Kasumi-1 (cell line): ENCODE results near the gene PSMD14.

ENCODE experiments used
- DNase-seq, 2 experiments: peaks; one replicate each; lab custom pipeline; 2025; lab: John Stamatoyannopoulos, UW

PSMD14 gene

DNA sequence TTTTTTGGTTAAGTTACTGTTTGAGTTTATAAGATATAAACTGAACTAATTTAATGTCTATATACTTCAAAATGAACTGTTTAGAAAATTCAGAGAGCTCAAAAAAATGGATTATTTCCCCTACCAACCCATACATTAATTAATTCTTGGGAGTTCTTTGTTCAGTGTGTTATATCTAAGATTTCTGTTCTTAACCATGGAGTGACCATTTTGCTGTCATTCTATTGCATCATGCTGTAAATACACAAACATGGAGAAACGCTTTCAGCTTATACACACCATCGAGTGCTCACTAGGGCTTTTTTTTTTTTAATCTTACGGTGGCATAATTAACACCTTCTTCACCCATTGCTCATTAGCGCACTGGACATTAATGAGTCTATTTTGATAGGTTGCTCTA is 74.5 kb downstream of the PSMD14 start:
- no peak for DNase-seq

DNA sequence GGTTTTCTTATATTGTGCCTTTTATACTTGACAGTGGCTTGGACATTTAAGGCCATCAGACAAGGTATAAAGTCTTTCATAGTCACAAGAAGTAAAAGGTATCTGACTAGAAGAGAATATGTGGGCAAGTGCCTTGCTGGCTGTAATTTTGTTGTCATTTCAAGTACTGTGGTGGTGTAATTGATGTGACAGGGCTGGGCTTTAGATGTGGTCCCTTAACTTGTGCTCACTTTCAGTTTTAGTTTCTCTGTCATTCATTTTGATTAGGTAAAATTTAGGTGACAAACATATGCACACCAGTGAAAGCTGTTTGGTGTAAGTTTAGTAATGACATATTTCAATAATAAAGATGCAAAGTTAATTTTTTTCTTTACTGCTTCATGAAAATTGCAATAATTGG is 76.6 kb downstream of the PSMD14 start:
- DNase-seq: no peak

DNA sequence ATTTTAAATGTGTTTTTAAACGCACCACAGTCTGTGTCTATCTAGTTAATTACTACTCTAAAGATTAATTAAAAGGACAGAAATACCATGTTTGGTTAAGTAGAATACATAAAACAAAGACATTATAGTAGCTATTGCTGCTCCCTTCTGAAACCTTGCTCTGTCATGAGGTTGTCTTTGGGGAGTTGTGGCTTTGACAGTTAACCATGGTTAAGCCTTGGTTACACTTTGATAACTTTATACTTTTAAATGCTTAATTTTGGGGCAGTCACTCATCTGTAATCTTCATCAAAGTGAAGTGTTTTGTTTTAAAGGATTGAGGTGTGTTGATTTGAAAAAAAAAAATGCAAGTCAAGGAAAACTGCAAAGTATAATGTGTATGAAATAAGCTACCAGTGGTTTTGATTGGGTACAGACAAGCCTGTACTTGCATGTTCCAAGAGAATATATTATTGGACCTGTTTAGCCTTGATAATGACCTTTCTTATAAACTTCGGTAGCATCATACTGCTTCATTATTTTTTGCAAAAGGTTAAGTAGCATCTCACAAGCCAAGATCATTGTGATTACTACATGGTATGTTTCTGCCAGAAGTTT is 78.1 kb downstream of the PSMD14 start:
- no peak for DNase-seq

DNA sequence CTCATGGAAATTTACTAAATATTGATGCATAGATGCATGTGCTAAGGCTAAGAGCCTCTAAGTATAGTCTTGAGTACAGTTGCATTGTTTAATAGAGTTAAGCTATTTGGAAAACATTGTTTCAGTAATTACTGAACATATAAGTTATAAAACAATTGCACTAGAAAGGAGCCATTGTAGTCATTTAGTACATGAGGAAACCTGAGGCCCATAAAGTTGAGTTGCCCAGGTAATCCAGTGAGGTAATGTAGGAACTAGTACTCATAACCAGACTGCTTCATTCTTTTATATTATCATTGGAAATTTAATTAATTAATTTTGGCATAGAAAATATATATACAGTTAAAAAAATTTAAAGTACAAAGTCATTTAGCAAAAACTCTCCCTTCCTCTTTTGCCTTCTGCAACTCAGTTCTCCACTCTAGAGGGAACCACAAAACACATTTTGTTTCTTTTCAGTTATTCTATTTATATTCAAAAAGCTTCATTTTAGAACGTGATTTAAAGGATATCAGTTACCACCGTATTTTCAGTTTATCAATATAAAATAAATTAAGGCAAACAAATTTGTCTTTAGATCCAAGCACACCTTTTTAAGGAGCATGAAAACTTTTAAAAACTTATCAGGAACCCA is 80.0 kb downstream of the PSMD14 start:
- DNase-seq: peak; percentile 44 to 70

DNA sequence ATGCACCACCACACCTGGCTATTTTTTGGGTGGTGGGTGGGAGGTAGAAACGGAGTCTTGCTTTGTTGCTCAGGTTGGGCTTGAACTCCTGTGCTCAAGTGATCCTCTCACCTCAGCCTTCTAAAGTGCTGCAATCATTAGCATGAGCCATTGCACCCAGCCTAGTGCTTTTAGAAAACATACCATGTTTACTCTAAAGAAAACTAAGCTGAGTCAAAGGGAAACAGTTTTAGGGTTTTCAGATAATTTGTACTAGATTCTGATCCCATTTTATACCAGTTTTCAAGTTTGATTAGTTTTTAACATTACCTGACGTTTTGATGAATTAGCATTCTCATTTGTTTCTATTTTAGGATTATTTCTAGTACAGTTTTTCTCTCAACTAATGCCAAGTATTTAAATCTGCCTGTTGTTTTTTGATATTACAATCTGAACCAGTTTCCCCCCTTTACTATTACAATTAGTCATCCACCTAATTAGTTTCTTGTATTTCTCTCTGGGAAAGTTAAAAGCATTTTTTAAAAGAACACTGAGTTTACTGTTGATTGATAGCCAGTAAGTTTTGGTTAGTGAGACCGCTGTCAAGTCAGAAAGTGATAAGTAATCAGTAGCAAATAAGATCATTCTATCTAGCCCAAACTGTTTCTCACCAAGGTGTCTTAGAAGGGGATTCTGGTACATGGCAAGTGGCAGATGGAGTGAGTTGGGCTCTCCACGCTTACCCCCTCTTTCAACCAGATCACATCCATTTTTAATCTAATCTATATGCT is 83.7 kb downstream of the PSMD14 start:
- DNase-seq: no peak

DNA sequence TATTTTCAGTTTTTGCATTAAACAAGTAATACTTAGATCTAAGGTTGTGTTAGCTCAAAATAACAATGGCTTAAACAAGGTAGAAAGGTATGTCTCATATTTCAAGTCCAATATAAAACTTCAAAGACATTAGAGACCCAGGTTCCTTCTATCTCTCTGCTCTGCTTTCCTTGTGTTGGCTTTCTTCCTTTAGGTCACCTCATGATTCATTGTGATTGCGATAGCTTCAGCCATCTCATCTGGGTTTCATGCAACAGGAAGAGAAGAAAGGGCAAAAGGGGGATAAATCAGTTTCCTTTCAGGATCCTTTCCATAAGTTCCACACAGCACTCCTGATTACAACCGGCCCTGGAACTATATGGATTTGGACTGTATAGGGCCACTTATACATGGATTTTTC is 91.9 kb downstream of the PSMD14 start:
- no peak for DNase-seq

DNA sequence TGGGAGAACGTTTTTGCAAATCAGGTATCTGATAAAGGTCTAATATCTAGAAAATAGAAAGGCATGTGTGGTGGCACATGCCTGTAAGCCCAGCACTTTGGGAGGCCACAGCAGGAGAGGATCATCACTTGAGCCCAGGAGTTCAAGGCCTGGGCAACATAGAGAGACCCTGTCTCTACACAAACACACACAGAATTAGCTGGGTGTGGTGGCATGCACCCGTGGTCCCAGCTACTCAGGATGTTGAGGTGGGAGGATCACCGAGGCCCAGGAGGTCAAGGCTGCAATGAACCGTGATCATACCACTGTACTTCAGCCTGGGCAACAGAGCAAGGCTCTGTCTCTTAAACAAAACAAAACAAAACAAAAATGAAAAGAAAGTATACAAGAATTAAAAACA is 94.1 kb downstream of the PSMD14 start:
- no peak for DNase-seq

DNA sequence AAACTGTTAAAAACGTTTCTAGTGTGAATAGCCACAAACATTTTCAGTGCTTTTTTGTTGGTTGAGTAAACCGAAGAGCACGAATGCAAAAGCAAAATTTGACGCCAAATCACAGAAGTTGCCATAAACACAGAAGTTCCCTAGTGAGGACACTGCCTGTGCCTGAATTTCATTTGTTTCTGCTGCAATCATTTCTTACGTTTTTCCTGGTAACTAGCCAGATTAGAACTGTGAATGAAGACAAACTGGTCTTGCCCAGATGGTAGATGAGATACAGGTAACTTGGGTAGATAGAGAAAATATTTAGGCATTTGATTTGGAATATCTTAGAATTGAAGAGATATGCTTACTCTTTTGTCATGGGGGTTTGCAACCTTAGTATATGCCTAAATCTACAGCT is 98.1 kb downstream of the PSMD14 start:
- DNase-seq: no peak

DNA sequence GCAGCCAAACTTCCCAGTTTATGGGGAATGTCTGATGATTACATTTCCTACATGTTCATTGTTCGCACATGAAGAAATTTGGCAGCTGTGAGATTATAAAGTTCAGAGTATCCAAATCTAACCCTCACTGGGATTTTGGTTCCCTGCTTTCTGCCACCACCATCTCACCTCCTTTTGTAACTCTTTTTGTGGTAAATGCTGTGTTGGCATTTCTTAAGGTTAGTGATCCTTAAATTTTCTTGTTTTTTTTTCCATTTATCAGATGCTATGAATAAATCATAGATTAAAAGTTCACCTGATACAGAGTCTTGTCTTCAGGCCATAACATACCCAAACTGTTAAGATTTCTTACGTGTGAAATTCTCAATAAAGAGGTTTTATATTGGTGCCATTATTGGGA is 99.4 kb downstream of the PSMD14 start:
- no peak for DNase-seq

DNA sequence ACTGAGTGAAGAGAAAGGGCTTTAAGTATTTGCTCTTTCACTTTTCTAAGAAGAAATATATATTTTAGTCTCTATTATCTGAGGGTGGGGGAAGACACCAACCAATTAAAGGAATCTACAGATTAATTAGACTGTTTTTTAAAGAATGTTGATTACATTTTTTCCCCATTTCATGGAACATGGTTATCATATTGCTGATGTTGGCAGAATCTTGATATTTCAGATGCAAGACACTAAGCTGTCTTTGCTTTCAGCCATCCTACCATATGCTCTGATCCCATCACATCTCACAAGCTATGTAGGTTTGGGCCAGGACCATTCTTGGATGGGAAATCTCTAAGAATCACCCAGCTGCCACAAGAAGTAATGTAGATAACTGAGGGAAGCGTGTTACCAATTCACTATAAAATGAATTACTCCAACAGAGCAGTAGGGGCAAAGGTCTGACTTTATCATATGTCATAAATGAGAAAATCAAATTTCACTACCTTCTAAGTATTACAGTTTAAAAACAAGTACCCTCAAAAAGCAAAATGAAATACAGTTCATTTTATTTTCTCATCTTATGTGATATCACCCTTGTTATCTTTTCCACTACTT is 101.2 kb downstream of the PSMD14 start:
- DNase-seq: no peak

DNA sequence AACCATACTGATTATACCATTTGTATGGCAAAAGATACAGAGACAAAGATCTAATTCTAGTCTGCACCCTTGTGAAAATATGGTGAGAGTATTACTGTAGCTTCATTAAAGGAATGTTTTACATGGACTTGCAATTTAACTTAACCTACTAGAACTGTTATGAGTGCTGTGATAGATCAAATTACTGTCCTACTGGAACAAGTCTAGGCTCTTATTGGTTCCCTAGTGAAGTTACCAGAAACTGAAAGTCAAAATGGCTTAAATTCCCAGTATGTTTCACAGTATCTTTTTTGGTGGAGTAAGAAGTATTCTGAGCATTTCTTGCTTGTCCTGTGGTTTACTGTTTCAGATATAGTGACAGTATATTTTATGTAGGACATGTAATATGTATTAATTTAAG is 104.1 kb downstream of the PSMD14 start:
- peak in 1 of 2 experiments; percentile 28 for DNase-seq

DNA sequence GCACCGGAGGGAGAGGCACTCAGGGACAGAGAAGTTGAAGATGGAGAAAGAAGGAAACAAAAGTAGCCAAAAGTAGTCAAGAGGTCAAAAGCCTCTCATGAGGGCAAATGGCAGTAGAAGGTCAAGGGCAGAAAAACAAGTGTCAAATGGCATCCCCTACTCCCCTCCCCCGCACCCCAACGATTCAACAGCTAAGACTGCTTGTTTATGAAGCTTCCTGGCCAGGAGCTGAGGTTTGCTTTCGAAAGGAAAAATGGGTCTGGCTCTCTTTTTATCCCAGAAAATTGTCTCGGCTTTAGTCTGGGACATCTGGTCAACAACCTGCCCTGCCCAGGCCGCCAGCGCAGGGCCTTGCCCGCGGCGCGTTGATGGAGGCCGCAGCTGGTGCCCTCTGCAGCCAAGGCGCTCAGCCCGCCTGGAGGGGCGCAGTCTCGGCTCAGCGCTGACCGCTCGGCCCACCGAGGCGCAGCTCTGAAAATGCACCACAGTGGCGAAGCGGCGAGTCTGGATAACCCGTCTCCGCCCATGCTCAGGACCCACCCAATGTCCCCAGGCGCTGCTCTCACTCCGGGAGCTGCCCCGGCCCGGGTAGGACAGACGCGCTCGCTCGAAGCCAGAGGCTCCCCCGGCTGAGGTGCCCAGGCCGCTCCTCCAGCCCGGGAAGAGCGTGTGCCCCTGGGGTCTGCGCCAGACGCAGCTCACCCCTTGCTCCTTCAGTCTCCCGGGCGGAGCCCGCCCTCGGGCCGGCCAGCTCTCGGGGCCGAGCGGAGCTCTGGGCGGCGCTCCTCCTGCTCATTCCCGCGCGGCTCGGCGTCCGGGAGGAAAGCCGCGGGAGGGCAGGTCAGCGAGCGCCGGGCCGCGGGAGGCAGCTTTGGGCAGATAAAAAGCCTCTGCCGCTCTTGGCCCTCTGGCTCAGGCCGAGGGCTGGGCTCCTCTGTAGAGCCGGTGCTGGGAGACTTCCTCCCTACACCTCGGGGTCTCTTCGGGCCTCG is 106.1 kb downstream of the PSMD14 start:
- peak in 1 of 2 experiments; percentile 57 for DNase-seq

DNA sequence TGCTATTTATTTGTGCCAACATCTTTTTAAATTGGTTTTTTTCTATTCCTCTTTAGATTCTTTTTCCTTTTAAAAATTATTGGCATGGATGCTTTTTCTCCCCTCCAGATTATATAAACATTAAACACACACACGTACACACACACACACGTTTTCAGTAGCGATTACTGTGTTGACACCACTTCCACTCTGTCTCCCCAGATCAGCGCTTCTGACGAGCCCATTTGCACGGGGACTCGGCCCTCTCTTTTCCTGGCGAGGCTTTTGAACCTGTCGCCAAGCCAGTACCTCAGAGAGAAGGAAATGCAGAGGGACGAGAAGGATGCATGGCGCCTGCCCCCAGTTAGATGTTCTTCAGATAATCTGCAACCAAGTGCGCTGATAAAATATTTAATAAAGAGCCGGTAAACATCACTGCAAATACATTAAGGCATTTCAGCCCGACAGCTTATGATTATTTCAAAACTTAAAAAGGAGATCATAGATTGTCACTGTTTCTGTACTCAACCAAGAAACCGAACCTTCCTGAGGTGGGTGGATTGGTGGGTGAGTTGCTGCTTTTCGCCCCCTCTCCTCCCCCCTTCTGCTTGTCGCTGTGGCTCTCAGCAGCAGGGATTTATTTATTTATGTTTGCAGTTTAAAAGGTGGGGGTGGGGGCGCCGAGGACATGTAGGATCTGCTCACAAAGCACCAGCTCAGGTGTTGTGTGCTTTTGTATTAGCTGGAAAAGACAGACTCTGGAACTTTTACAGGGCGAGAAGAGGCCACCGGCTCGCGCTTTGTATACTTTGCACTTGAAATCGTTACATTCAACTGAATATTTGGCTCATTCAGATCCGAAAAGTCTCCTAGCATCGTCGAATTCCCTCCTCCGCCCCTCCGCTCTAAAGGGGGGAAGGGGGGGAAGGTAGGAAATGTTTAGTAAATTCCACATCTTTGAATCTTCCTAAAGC is 107.1 kb downstream of the PSMD14 start:
- peak; percentile 58 to 72 for DNase-seq

DNA sequence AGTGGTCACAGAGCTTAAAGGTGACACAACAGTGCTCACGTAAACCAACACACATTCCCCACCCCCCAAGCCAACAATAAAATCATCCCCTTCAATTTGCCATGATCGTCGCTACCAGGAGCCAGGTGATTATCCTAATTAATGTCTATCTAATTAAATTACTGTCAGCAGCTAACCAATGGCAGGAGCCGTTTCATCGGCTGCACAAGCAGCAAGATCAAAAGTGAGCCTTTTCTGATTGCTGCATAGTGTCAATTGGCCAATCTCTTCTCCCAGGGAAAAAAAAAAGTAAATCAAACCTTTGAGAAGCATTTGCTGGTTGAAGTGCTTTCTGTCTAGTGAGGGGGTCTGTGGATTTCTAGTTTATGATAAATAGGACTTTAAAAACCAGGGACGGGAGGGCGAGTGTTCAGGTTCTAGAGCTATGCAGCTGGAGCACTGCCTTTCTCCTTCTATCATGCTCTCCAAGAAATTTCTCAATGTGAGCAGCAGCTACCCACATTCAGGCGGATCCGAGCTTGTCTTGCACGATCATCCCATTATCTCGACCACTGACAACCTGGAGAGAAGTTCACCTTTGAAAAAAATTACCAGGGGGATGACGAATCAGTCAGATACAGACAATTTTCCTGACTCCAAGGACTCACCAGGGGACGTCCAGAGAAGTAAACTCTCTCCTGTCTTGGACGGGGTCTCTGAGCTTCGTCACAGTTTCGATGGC is 107.9 kb downstream of the PSMD14 start, which contains the start of gene TBR1:
TBR1 (plus strand) TSS at position 311 of the 721 bp plus-strand sequence; CDS start at position 425, 114 bp downstream.
- peak in 1 of 2 experiments; percentile 29 for DNase-seq

DNA sequence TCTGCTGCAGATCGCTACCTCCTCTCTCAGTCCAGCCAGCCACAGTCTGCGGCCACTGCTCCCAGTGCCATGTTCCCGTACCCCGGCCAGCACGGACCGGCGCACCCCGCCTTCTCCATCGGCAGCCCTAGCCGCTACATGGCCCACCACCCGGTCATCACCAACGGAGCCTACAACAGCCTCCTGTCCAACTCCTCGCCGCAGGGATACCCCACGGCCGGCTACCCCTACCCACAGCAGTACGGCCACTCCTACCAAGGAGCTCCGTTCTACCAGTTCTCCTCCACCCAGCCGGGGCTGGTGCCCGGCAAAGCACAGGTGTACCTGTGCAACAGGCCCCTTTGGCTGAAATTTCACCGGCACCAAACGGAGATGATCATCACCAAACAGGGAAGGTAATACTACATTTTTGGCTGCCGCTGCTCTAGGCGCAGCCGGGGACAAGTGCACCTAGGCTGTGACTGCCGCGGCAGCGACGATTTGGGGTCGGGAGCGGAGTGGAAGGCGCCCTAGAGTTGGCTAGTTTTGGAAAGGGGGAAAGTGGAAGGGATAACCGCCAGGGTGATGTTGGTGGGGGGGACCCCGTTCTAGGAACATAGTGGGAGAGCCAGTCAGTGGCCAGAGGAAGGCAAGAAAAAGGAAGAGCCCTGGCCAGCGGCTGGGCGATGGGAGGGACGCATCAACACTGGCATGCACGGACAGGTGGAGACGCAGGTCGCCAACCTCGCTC is 108.6 kb downstream of the PSMD14 start:
- DNase-seq: no peak

DNA sequence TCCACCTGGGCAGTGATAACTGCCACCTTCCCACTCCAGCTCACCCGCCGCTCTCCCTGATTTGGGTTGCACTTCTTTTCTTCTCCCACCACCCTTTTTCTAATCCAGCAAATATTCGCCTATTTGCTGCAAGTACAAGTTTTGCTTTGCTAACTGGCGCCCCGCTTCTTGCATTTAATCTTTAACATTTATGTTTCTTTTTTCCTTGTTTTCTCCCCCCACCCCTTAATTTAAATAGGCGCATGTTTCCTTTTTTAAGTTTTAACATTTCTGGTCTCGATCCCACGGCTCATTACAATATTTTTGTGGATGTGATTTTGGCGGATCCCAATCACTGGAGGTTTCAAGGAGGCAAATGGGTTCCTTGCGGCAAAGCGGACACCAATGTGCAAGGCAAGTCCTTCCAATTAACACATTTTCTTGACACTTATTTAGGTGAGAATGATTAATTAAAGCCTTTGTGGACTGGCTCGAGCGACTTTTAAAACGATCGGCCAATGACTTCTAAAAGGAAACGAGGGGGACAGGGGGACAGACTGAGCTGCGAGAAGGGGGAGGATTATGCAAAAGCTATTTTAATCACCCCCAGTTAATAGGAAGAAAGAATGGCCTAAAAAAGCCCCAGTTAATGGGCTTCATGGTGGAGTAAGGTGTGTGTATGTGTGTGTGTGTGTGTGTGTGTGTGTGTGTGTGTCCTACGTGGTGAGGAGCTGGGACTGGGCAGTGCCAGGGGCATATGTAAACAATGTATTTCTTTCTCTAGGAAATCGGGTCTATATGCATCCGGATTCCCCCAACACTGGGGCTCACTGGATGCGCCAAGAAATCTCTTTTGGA is 109.4 kb downstream of the PSMD14 start:
- no peak for DNase-seq

DNA sequence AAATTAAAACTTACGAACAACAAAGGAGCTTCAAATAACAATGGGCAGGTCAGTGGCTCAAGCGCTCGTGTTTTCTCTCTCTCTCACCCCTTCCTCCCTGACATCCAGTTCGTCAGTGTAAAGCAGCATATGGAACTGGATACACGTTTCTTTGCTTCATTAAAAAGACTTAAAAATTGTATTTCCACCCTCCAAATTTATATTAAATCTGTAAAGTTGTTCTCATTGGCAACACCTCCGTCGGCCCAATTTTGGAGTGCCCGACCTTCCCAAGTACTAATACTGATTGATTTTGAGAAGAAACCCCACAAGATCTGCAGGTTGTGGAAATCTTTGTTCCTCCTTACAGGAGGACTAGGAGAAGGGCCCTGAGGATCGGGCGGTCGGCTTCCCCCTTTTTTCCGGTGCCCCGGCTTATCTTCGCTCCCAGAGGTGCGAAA is 110.1 kb downstream of the PSMD14 start:
- no peak for DNase-seq
